MCF 10A (cell line): ENCODE results near the gene ARSA. TPM values are rescaled to one million over a fixed set of nuclear protein-coding genes. Genes with fewer than 3 reads are reported as not detected.

Source experiments
- BruUV-seq: library from RNA; stranded (reverse); fragments of 400-500 nt; replicated peaks from 2 replicates; lab custom pipeline; 2021; lab: Mats Ljungman, UMichigan
- CTCF ChIA-PET: fragments of 300-600 bp; sonication (Branson Sonifier 250); formaldehyde crosslinking; extraction: SDS; loops from one replicate; lab custom pipeline; 2021; ENCODE audit warnings: antibody characterized with exemption, inconsistent platforms; lab: Yijun Ruan, JAX
- POLR2A ChIA-PET: fragments of 300-600, 350-650 bp; sonication (Branson Sonifier 250); formaldehyde crosslinking; extraction: SDS; loops from one replicate; lab custom pipeline; 2020; ENCODE audit warnings: antibody characterized with exemption, inconsistent platforms; lab: Yijun Ruan, JAX
- DNase-seq: peaks from one replicate; pipeline ENCODE4 v3.0.0-alpha.2; 2018; ENCODE audit not compliant: unreplicated experiment
- H3K27ac Mint-ChIP-seq: one replicate; pipeline ENCODE4 v1.8.0; 2022; ENCODE audit warnings: mild to moderate bottlenecking, low read depth, mixed read lengths; ENCODE audit not compliant: unreplicated experiment
- H3K27me3 Mint-ChIP-seq: one replicate; pipeline ENCODE4 v1.8.0; 2022; ENCODE audit warnings: mixed read lengths; ENCODE audit not compliant: insufficient read depth, unreplicated experiment
- H3K36me3 Mint-ChIP-seq: one replicate; pipeline ENCODE4 v1.8.0; 2022; ENCODE audit warnings: mild to moderate bottlenecking, moderate library complexity, mixed read lengths; ENCODE audit not compliant: insufficient read depth, unreplicated experiment
- H3K4me1 Mint-ChIP-seq: one replicate; pipeline ENCODE4 v1.8.0; 2022; ENCODE audit warnings: mixed read lengths; ENCODE audit not compliant: insufficient read depth, unreplicated experiment
- H3K4me3 Mint-ChIP-seq: one replicate; pipeline ENCODE4 v1.8.0; 2022; ENCODE audit warnings: mild to moderate bottlenecking, moderate library complexity, mixed read lengths; ENCODE audit not compliant: unreplicated experiment
- H3K9me3 Mint-ChIP-seq: one replicate; pipeline ENCODE4 v1.8.0; 2022; ENCODE audit warnings: mixed read lengths; ENCODE audit not compliant: unreplicated experiment
- intact Hi-C: fragments of 100-400 bp; cut with micrococcal nuclease; formaldehyde crosslinking; loops from 2 replicates; pipeline ENCODE4 v1.14.1; 2022
- total RNA-seq: library from RNA; stranded (reverse); gene quantifications from 2 replicates; pipeline ENCODE4 v1.2.3, GENCODE V29; 2022
- TF ChIP-seq, protein P1 (sequence below): fragments of 200-600 bp; IDR thresholded peaks from one replicate; pipeline ENCODE4 v1.8.0; 2022; ENCODE audit warnings: antibody characterized with exemption, mild to moderate bottlenecking; ENCODE audit not compliant: unreplicated experiment

Gene ARSA
- total RNA-seq, 1 experiment from 2014 or later: 22.0 TPM

DNA sequence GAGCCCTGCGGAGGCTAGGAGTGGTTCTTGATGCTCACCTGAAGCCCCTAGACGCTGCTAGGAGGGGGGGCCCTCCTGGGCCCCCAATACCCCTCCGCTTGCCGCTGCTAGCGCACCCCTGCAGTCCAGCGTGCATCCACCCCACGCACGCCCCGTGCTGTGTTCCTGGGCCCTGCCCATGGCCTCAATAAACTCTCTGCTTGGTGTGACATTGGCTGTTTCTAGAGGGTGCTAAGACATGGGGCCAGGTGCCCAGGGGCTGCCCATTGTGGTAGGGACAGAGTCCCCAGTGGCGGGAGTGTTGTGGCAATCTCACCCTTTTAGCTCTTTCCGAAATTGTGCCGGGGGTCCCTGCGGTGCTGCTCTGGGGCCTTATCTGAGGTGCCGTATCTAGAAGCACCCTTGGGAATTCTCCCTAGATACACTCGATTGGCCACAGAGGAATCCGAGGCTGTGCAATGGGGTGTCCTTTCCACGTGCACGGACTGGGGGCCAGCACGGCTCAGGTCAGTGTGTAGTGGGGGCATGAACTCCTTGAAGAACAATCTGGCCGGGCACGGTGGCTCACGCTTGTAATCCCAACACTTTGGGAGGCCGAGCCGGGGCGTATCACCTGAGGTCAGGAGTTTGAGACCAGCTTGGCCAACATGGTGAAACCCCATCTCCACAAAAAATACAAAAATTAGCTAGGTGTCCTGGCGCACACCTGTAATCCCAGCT is 16.5 kb downstream of the ARSA start:
- Mint-ChIP-seq H3K4me3 (no peak overlapping the region), H3K4me1 (no peaks in the 10 kb centered on the region), H3K27ac (no peak overlapping the region), H3K9me3 (no peaks in the 10 kb centered on the region), H3K36me3 (no peaks in the 10 kb centered on the region), H3K27me3 (peaks cover 29% of the 10 kb centered on the region)
- DNase-seq: no peak
- no TSS peak for BruUV-seq
- POLR2A ChIA-PET: no interaction called here
- TF ChIP-seq, protein P1, sequence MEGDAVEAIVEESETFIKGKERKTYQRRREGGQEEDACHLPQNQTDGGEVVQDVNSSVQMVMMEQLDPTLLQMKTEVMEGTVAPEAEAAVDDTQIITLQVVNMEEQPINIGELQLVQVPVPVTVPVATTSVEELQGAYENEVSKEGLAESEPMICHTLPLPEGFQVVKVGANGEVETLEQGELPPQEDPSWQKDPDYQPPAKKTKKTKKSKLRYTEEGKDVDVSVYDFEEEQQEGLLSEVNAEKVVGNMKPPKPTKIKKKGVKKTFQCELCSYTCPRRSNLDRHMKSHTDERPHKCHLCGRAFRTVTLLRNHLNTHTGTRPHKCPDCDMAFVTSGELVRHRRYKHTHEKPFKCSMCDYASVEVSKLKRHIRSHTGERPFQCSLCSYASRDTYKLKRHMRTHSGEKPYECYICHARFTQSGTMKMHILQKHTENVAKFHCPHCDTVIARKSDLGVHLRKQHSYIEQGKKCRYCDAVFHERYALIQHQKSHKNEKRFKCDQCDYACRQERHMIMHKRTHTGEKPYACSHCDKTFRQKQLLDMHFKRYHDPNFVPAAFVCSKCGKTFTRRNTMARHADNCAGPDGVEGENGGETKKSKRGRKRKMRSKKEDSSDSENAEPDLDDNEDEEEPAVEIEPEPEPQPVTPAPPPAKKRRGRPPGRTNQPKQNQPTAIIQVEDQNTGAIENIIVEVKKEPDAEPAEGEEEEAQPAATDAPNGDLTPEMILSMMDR: no peak
- CTCF ChIA-PET: interaction anchor here (1.7 kb wide), 1 partner anchor 10 kb away, joined by 7 read pairs; no protein-coding TSS in a partner anchor
- intact Hi-C loops: no loop called here

DNA sequence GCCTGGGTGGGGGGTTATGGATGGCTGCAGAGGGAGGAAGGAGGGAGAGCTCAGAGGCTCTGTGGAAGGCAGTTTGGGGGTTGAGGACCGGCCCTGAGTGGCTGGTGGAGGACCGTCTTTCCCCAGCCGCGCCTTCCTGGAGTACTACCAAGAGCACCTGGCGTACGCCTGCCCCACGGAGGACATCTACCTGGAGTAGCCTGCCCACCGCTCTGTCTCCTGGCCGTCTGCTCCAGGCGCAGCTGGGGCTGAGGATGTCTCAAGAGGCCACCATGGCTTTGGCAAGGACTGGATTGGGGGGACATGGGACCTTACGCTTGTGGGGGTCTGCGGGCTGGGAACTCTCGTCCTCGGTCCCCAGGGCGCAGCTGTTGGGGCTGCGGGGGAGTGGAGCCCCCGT is 17.4 kb downstream of the ARSA start:
- POLR2A ChIA-PET: interaction anchor here (0.6 kb wide), 1 partner anchor 20 kb away, joined by 4 read pairs; no protein-coding TSS in a partner anchor
- TF ChIP-seq, protein P1: no peak
- no TSS peak for BruUV-seq

DNA sequence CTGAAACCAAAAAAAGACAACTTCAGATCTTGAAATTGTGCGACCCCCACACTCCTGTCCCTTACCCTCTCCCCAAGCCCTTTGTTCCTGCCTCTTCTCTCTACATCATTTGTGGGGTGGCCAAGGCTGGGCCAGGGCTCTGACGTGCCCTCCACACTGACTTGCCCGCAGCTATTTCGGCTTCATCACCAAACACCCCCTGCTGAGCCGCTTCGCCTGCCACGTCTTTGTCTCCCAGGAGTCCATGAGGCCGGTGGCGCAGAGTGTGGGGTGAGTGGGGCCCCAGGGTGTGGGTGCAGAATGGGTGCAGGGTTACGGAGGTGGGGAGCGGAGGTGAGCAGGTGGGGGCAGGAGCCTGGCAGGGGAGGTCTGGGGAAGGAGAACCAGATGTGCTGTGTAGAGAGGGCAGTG is 17.9 kb downstream of the ARSA start:
- no peak for DNase-seq
- Mint-ChIP-seq H3K4me1 (no peaks in the 10 kb centered on the region), H3K9me3 (no peaks in the 10 kb centered on the region), H3K27ac (no peak overlapping the region), H3K4me3 (no peak overlapping the region), H3K27me3 (peaks cover 29% of the 10 kb centered on the region), H3K36me3 (no peaks in the 10 kb centered on the region)
- POLR2A ChIA-PET: interaction anchor here (0.6 kb wide), 1 partner anchor 20 kb away, joined by 4 read pairs; no protein-coding TSS in a partner anchor
- intact Hi-C loops: no loop called here
- BruUV-seq: no TSS peak
- CTCF ChIA-PET: interaction anchor here (0.6 kb wide), 1 partner anchor 171 kb away, joined by 3 read pairs; no protein-coding TSS in a partner anchor
- TF ChIP-seq, protein P1: no peak

More for the DNA sequence above, 17.4 kb downstream of the ARSA start:
- Mint-ChIP-seq H3K9me3 (no peaks in the 10 kb centered on the region), H3K36me3 (no peaks in the 10 kb centered on the region), H3K4me1 (no peaks in the 10 kb centered on the region), H3K27me3 (peaks cover 29% of the 10 kb centered on the region), H3K4me3 (no peak overlapping the region), H3K27ac (no peak overlapping the region)
- DNase-seq: no peak
- CTCF ChIA-PET: interaction anchor here (0.6 kb wide), 1 partner anchor 171 kb away, joined by 3 read pairs; no protein-coding TSS in a partner anchor
- intact Hi-C loops: no loop called here

DNA sequence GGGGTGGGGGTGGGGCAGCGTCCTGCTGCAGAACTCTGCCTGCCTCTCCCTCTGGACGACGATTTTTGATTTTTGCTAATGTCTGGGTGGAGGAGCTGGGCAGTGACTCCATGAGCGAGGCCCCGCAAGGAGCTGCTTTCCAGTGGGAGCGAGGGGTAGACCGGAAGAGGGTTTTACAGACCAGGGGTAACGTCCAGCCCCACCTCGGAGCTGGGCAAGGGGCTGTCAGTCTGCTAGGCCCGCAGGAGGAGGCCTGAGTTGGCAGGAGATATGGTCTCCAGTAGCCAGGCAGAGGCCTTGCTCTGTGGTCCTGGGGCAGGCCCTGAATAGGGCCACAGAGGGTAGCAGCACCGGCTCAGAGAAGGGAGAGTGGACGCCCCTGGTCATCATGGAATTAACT is 18.4 kb downstream of the ARSA start:
- DNase-seq: no peak
- Mint-ChIP-seq H3K36me3 (no peaks in the 10 kb centered on the region), H3K27me3 (peaks cover 29% of the 10 kb centered on the region), H3K9me3 (no peaks in the 10 kb centered on the region), H3K27ac (no peak overlapping the region), H3K4me1 (no peaks in the 10 kb centered on the region), H3K4me3 (no peak overlapping the region)
- intact Hi-C loops: no loop called here
- ChIA-PET POLR2A (no interaction called here), CTCF (no interaction called here)
- TF ChIP-seq, protein P1: no peak
- no TSS peak for BruUV-seq
